AG09319 (cell line): ENCODE data around the gene CAMK1.
A peak's percentile ranks its signal among the peaks of the same experiment; 100 is the strongest.

Experiments
- DNase-seq: peaks from one replicate; pipeline ENCODE4 v3.0.0-alpha.2; 2010; ENCODE audit warnings: low read depth; ENCODE audit errors: extremely low read depth
- CTCF ChIP-seq: IDR thresholded peaks from 2 replicates; pipeline ENCODE4 v1.5.1; 2011; ENCODE audit warnings: low read depth, mild to moderate bottlenecking, inconsistent platforms, low read length, moderate library complexity

CAMK1 gene

DNA sequence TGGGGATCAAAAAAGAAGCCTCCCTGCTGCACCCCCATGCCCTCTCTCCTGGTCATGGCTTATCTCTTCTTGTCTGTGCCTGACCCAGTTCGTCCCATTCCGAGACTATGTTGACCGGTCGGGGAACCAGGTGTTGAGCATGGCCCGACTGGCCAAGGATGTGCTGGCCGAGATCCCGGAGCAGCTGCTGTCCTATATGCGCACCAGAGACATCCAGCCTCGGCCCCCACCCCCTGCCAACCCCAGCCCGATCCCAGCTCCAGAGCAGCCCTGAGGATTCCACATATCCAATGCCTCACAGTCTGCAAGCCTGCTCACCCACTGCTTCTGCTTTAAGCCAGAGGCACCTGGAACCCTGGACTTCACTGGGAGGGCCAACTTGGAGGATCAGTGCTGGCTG is 40.3 kb downstream of the CAMK1 start:
- DNase-seq, result no peak
- no peak for TF ChIP-seq CTCF

- no peak for DNase-seq
- no peak for TF ChIP-seq CTCF
Measured at GRCh38 chr3:9727743-9728142, 42.0 kb downstream of the CAMK1 start.

DNA sequence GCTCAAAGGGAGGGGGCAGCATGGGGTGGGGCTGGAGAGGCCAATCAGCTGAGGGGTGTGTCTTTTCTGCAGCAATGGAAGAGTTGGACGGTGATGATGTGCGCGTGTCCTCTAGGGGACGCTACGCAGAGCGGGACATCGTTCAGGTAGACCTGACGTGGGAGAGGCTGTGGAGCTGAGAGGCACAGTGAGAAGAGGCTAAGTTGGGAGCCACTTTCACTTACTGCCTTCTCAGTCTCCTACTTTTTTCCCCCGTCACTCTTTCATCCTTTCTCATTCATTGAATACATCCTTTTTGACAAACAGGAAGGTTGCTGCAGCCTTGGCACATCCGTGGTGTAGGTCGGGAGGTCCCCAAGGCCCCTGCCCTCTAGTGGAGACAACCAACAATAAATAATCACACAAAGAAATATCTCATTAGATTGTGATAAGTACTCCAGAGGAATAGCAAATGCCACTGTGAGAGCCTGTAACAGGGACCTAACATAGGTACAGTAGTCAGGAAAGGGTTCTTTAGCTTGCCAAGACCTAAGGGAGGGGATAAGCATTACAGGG is 42.6 kb downstream of the CAMK1 start:
- TF ChIP-seq CTCF, result peak; percentile 2
- no peak for DNase-seq

DNA sequence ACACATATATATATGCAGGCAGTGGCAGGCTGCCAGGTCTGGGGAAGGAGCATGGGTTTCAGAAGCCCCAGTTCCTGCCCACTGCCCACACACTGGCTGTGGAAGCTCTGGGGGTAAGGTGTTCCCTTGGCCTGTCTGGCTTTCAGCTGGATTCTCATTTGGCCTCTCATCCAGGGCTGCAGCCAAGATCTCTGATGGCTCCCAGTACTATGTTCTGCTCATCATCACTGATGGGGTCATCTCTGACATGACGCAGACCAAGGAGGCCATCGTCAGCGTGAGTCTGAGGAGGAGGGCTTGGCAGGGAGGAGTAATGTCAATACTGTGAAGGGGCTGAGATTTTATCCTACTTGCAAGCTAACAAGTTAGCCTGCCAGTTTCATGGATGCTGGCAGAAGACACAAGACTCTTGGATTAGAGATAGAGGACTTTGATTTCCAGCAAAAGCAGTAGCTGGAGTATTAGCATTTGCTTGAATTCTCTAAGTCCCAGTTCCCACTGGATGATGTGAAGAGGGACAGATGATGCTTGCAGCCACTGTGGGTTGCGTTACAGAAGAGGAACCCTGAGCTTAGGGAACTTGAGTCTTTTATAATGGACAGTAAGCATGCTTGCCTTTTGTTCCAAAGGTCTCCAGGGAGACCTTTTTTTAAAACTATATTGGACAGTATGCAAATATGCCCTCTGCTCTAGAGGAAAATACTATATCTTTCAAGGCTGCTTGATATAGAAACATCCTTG is 43.8 kb downstream of the CAMK1 start:
- no peak for DNase-seq
- TF ChIP-seq CTCF, result no peak

- no peak for TF ChIP-seq CTCF
- DNase-seq, result no peak
Measured at GRCh38 chr3:9721700-9722060, 48.1 kb downstream of the CAMK1 start.

DNA sequence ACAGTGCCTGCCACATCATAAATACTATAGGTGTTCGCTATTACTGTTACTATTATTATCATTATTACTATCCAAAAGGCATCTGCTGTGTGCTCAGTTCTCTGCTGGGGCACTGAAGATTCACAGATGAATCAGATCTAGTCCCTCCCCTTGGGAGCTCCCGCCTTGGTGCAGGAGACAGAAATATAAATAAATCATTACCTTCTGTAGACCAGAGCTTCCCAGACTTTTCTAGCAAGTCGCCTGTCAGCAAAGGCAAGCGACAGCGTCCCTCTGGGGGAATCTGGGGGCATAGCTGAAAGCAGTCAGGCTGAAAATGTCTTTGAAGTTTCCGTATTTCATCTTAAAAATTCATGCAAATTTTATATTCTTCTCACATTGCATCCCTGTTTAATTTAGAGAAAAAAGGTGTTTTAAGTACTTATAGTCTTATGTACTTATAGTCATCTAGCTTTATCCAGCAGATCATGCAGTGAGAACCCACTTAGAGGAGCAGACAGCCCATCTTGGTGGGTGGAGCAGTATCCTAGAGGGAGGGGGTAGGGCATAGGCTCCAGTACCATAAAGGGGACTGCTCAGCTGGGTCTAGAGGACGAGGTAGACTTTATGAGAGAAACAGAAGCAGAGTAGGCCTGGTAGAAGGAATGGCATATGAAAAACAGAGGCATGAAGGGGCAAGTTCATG is 48.6 kb downstream of the CAMK1 start:
- TF ChIP-seq CTCF, result no peak
- DNase-seq, result no peak

GRCh38 chr3:9718118-9718517 is 51.6 kb downstream of the CAMK1 start:
- no peak for DNase-seq
- TF ChIP-seq CTCF, result no peak
